DND-41 (cell line): ENCODE measurements around the gene DDX39B.
A peak's percentile ranks its signal among the peaks of the same experiment; 100 is the strongest.

Experiments used
- ATAC-seq: fragments of 200-7000 bp; cut with Tn5 transposase; 3 replicates; pipeline ENCODE4 v1.9.1; 2021; ENCODE audit warnings: low read depth; ENCODE audit not compliant: insufficient read depth
- DNase-seq: peaks from one replicate; pipeline ENCODE4 v3.0.0-alpha.2; 2020
- H2AFZ ChIP-seq: 2 replicates; pipeline ENCODE4 v1.6.0; 2012; ENCODE audit warnings: low read depth, low read length
- H3K27ac ChIP-seq: 2 replicates; pipeline ENCODE4 v1.5.1; 2012; ENCODE audit warnings: low read length, inconsistent platforms
- H3K27me3 ChIP-seq: fragments of 200-600 bp; sonication (generic); 2 replicates; pipeline ENCODE4 v1.6.0; 2012; ENCODE audit warnings: low read length, mild to moderate bottlenecking, inconsistent platforms; ENCODE audit not compliant: insufficient read depth, poor library complexity
- H3K36me3 ChIP-seq: 2 replicates; pipeline ENCODE4 v1.5.1; 2012; ENCODE audit warnings: low read length, inconsistent platforms; ENCODE audit not compliant: insufficient read depth
- H3K4me1 ChIP-seq: 2 replicates; pipeline ENCODE4 v1.5.1; 2012; ENCODE audit warnings: mild to moderate bottlenecking, low read length; ENCODE audit not compliant: insufficient read depth
- H3K4me2 ChIP-seq: 2 replicates; pipeline ENCODE4 v1.6.0; 2012; ENCODE audit warnings: mild to moderate bottlenecking, moderate library complexity, low read length, inconsistent platforms; ENCODE audit not compliant: insufficient read depth
- H3K4me3 ChIP-seq, 2 experiments: fragments of 200-600 bp in 1 of 2; shearing (Covaris generic) in 1 of 2; 2 replicates each; pipeline ENCODE4 v1.5.1; 2012 to 2016; ENCODE audit warnings: inconsistent platforms in 2 of 2, low read length in 2 of 2, mild to moderate bottlenecking in 2 of 2, low read depth in 1 of 2, moderate library complexity in 1 of 2
- H3K79me2 ChIP-seq: 2 replicates; pipeline ENCODE4 v1.6.0; 2012; ENCODE audit warnings: low read length, inconsistent platforms; ENCODE audit not compliant: insufficient read depth
- H3K9ac ChIP-seq: 2 replicates; pipeline ENCODE4 v1.6.0; 2012; ENCODE audit warnings: low read depth, mild to moderate bottlenecking, inconsistent platforms, low read length, moderate library complexity
- H3K9me3 ChIP-seq: 2 replicates; pipeline ENCODE4 v1.5.1; 2012; ENCODE audit warnings: low read length, moderate library complexity, mild to moderate bottlenecking, inconsistent platforms; ENCODE audit not compliant: insufficient read depth, severe bottlenecking
- H4K20me1 ChIP-seq: 2 replicates; pipeline ENCODE4 v1.6.0; 2012; ENCODE audit warnings: low read length; ENCODE audit not compliant: insufficient read depth
- CTCF ChIP-seq: IDR thresholded peaks from 2 replicates; pipeline ENCODE4 v1.5.1; 2012; ENCODE audit warnings: borderline replicate concordance, low read length, moderate library complexity, mild to moderate bottlenecking; ENCODE audit not compliant: poor library complexity, severe bottlenecking; ENCODE audit errors: extremely low read depth
- EZH2 ChIP-seq: IDR thresholded peaks from 3 replicates; pipeline ENCODE4 v1.6.1; 2012; ENCODE audit warnings: borderline replicate concordance, low read depth, mild to moderate bottlenecking, moderate library complexity, low read length, inconsistent platforms; ENCODE audit not compliant: severe bottlenecking

DDX39B gene

GRCh38 chr6:31569861-31570536 is 28.2 kb upstream of the DDX39B start:
- Histone ChIP-seq H3K4me2 (no peak overlapping the region), H4K20me1 (no peaks in the 10 kb centered on the region), H3K36me3 (no peaks in the 10 kb centered on the region), H3K79me2 (no peaks in the 10 kb centered on the region), H2AFZ (no peak overlapping the region), H3K9ac (no peak overlapping the region), H3K27me3 (no peaks in the 10 kb centered on the region), H3K4me3 (no peak overlapping the region), H3K27ac (no peak overlapping the region), H3K4me1 (peaks cover 7% of the 10 kb centered on the region), H3K9me3 (no peaks in the 10 kb centered on the region)
- ATAC-seq, result no peak
- no peak for DNase-seq
- TF ChIP-seq EZH2, result no peak

GRCh38 chr6:31568537-31568961 is 26.7 kb upstream of the DDX39B start:
- H3K4me3 ChIP-seq, result no peak overlapping the region
- H3K79me2 ChIP-seq, result no peaks in the 10 kb centered on the region
- H2AFZ ChIP-seq, result no peak overlapping the region
- H3K9me3 ChIP-seq, result no peaks in the 10 kb centered on the region
- H4K20me1 ChIP-seq, result no peaks in the 10 kb centered on the region
- ATAC-seq (peak; percentile 77), DNase-seq (no peak)
- H3K36me3 ChIP-seq, result no peaks in the 10 kb centered on the region
- no peaks in the 10 kb centered on the region for H3K4me1 ChIP-seq
- no peak overlapping the region for H3K27ac ChIP-seq
- no peak overlapping the region for H3K9ac ChIP-seq
- H3K27me3 ChIP-seq, result no peaks in the 10 kb centered on the region
- H3K4me2 ChIP-seq, result no peak overlapping the region
- TF ChIP-seq CTCF (no peak), EZH2 (no peak)

- H3K27me3 ChIP-seq, result no peaks in the 10 kb centered on the region
- no peak overlapping the region for H3K9ac ChIP-seq
- H3K4me3 ChIP-seq, result no peak overlapping the region
- no peaks in the 10 kb centered on the region for H3K79me2 ChIP-seq
- no peaks in the 10 kb centered on the region for H3K4me1 ChIP-seq
- no peak for DNase-seq
- no peak overlapping the region for H3K4me2 ChIP-seq
- no peak overlapping the region for H3K27ac ChIP-seq
- 0 out of 3 replicates have a peak, but pooled peaks have one; percentile 17 for ATAC-seq
- H3K9me3 ChIP-seq, result no peaks in the 10 kb centered on the region
- no peak overlapping the region for H2AFZ ChIP-seq
- no peaks in the 10 kb centered on the region for H4K20me1 ChIP-seq
- no peak for TF ChIP-seq CTCF
- no peak for TF ChIP-seq EZH2
- no peaks in the 10 kb centered on the region for H3K36me3 ChIP-seq
These were observed 25.9 kb upstream of the DDX39B start for GRCh38 chr6:31567531-31568370.

GRCh38 chr6:31560697-31561058 is 18.9 kb upstream of the DDX39B start:
- ATAC-seq (no peak), DNase-seq (no peak)
- H3K4me2 ChIP-seq, result no peak overlapping the region
- H3K27me3 ChIP-seq, result no peaks in the 10 kb centered on the region
- H3K4me1 ChIP-seq, result no peaks in the 10 kb centered on the region
- H3K9ac ChIP-seq, result no peak overlapping the region
- H3K79me2 ChIP-seq, result peaks cover 3% of the 10 kb centered on the region
- H4K20me1 ChIP-seq, result 0 out of 2 replicates have a peak, but pooled peaks cover 4% of the 10 kb centered on the region
- peaks cover 48% of the 10 kb centered on the region for H3K36me3 ChIP-seq
- no peaks in the 10 kb centered on the region for H3K9me3 ChIP-seq
- no peak overlapping the region for H3K4me3 ChIP-seq
- TF ChIP-seq EZH2 (no peak), CTCF (no peak)
- H3K27ac ChIP-seq, result no peak overlapping the region
- no peak overlapping the region for H2AFZ ChIP-seq
